ENCODE data around the gene BACH2.

DNA sequence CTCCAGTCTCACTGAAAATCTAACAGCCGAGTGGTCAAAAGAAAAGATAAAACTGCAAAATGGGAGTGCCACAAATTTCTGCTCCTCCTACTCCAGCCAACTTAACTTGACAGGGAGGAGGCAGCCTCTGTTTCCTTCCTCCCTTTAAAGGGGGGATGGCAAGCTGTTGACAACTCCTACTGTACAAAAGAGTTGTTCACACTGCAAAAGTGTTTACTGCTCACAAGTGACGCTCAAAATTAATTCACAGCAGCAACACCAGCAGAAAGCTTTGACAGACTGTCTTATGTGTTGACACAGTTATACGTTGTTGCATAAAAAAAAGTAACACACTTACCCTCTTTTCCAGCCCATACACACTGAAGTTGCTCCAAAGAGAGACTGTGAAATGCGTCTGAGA is 169.8 kb downstream of the BACH2 start:
- TF ChIP-seq, protein P1, sequence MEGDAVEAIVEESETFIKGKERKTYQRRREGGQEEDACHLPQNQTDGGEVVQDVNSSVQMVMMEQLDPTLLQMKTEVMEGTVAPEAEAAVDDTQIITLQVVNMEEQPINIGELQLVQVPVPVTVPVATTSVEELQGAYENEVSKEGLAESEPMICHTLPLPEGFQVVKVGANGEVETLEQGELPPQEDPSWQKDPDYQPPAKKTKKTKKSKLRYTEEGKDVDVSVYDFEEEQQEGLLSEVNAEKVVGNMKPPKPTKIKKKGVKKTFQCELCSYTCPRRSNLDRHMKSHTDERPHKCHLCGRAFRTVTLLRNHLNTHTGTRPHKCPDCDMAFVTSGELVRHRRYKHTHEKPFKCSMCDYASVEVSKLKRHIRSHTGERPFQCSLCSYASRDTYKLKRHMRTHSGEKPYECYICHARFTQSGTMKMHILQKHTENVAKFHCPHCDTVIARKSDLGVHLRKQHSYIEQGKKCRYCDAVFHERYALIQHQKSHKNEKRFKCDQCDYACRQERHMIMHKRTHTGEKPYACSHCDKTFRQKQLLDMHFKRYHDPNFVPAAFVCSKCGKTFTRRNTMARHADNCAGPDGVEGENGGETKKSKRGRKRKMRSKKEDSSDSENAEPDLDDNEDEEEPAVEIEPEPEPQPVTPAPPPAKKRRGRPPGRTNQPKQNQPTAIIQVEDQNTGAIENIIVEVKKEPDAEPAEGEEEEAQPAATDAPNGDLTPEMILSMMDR (IDR thresholded peaks at IDR 0.05; ENCODE audit: poor library complexity, severe bottlenecking): no peak
- TF ChIP-seq POLR2AphosphoS5 (IDR thresholded peaks at IDR 0.05): no peak
- TF ChIP-seq EP300 (conservative IDR thresholded peaks at IDR 0.05; ENCODE audit: poor library complexity, severe bottlenecking): no peak
- no peak for TF ChIP-seq TAF1 (IDR thresholded peaks at IDR 0.05; ENCODE audit: low read depth)
- TF ChIP-seq, protein P2, sequence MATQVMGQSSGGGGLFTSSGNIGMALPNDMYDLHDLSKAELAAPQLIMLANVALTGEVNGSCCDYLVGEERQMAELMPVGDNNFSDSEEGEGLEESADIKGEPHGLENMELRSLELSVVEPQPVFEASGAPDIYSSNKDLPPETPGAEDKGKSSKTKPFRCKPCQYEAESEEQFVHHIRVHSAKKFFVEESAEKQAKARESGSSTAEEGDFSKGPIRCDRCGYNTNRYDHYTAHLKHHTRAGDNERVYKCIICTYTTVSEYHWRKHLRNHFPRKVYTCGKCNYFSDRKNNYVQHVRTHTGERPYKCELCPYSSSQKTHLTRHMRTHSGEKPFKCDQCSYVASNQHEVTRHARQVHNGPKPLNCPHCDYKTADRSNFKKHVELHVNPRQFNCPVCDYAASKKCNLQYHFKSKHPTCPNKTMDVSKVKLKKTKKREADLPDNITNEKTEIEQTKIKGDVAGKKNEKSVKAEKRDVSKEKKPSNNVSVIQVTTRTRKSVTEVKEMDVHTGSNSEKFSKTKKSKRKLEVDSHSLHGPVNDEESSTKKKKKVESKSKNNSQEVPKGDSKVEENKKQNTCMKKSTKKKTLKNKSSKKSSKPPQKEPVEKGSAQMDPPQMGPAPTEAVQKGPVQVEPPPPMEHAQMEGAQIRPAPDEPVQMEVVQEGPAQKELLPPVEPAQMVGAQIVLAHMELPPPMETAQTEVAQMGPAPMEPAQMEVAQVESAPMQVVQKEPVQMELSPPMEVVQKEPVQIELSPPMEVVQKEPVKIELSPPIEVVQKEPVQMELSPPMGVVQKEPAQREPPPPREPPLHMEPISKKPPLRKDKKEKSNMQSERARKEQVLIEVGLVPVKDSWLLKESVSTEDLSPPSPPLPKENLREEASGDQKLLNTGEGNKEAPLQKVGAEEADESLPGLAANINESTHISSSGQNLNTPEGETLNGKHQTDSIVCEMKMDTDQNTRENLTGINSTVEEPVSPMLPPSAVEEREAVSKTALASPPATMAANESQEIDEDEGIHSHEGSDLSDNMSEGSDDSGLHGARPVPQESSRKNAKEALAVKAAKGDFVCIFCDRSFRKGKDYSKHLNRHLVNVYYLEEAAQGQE (IDR thresholded peaks at IDR 0.05; ENCODE audit: borderline replicate concordance): no peak
- TF ChIP-seq EZH2 (IDR thresholded peaks at IDR 0.05; ENCODE audit: borderline replicate concordance, insufficient read depth, low read length, poor library complexity, severe bottlenecking): no peak
- no peak for TF ChIP-seq MXI1 (conservative IDR thresholded peaks at IDR 0.05; ENCODE audit: poor library complexity, severe bottlenecking)
- TF ChIP-seq SMC3 (conservative IDR thresholded peaks at IDR 0.05; ENCODE audit: poor library complexity): no peak
